ENCODE data around the gene PEX7. TPM values are rescaled to one million over a fixed set of nuclear protein-coding genes. Genes with fewer than 3 reads are reported as not detected.
A peak's percentile ranks its signal among the peaks of the same experiment; 100 is the strongest.

The PEX7 gene
- total and polyA plus RNA-seq, 2 donors from 2014 or later: 10.6 to 21.3 TPM

DNA sequence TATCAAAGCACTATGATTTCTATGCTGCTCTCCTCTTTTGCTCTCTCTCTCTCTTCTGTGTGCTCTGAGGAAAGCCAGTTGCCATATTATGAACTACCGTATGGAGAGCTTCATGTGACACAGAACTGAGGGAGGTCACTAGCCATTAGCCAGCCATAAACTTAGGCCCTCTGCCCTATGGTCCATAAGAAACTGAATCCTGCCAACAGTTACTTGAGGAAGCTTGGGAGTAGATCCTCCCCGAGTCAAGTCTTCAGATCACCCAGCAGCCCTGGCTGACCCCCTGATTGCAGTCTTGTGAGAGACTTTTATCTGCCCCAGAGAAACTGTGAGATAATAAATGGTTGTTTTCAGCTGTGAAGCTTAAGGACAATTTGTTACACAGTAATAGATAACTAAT lies 5.7 kb upstream of the PEX7 start:
- intact Hi-C loops (cut with DNase I): no loop called here
- H3K4me1 ChIP-seq (ENCODE audit: control insufficient read depth in 2 of 3, insufficient read depth in 2 of 3, low read depth in 1 of 3, low read length in 3 of 3): peaks cover 0 to 2% (median 1%) of the 10 kb centered on the region in 3 donors
- H3K9me3 ChIP-seq (ENCODE audit: control insufficient read depth in 2 of 3, insufficient read depth in 1 of 3, low read length in 3 of 3): no peaks in the 10 kb centered on the region
- no peak for FAIRE-seq
- H3K27me3 ChIP-seq (ENCODE audit: control insufficient read depth, insufficient read depth, low read length): no peaks in the 10 kb centered on the region
- DNase-seq: peak in 2 of 5 donors; percentile 14 to 20
- no peak overlapping the region for H3K9ac ChIP-seq (ENCODE audit: low read length in 3 of 3)
- H3K4me3 ChIP-seq (ENCODE audit: low read length in 3 of 3): no peak overlapping the region
- no peaks in the 10 kb centered on the region for H3K36me3 ChIP-seq (ENCODE audit: control insufficient read depth in 2 of 3, insufficient read depth in 3 of 3, low read length in 3 of 3)
- TF ChIP-seq, protein P1, sequence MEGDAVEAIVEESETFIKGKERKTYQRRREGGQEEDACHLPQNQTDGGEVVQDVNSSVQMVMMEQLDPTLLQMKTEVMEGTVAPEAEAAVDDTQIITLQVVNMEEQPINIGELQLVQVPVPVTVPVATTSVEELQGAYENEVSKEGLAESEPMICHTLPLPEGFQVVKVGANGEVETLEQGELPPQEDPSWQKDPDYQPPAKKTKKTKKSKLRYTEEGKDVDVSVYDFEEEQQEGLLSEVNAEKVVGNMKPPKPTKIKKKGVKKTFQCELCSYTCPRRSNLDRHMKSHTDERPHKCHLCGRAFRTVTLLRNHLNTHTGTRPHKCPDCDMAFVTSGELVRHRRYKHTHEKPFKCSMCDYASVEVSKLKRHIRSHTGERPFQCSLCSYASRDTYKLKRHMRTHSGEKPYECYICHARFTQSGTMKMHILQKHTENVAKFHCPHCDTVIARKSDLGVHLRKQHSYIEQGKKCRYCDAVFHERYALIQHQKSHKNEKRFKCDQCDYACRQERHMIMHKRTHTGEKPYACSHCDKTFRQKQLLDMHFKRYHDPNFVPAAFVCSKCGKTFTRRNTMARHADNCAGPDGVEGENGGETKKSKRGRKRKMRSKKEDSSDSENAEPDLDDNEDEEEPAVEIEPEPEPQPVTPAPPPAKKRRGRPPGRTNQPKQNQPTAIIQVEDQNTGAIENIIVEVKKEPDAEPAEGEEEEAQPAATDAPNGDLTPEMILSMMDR (IDR thresholded peaks at IDR 0.05; ENCODE audit: borderline replicate concordance, extremely low read depth, insufficient read depth): no peak
- H3K27ac ChIP-seq (ENCODE audit: low read depth in 2 of 2, low read length in 2 of 2): no peak overlapping the region

- H3K9ac ChIP-seq (ENCODE audit: low read length in 3 of 3): no peak overlapping the region
- no peaks in the 10 kb centered on the region for H3K27me3 ChIP-seq (ENCODE audit: control insufficient read depth, insufficient read depth, low read length)
- H3K4me1 ChIP-seq (ENCODE audit: control insufficient read depth in 2 of 3, insufficient read depth in 2 of 3, low read depth in 1 of 3, low read length in 3 of 3): peaks cover 0 to 10% (median 4%) of the 10 kb centered on the region in 3 donors
- H3K9me3 ChIP-seq (ENCODE audit: control insufficient read depth in 2 of 3, insufficient read depth in 1 of 3, low read length in 3 of 3): no peaks in the 10 kb centered on the region
- no peak overlapping the region for H3K4me3 ChIP-seq (ENCODE audit: low read length in 3 of 3)
- intact Hi-C loops (cut with DNase I): no loop called here
- no peak overlapping the region for H3K27ac ChIP-seq (ENCODE audit: low read depth in 2 of 2, low read length in 2 of 2)
- FAIRE-seq: no peak
- no peak for DNase-seq
- H3K36me3 ChIP-seq (ENCODE audit: control insufficient read depth in 2 of 3, insufficient read depth in 3 of 3, low read length in 3 of 3): no peaks in the 10 kb centered on the region
- TF ChIP-seq, protein P1 (IDR thresholded peaks at IDR 0.05; ENCODE audit: borderline replicate concordance, extremely low read depth, insufficient read depth): no peak
Measured at GRCh38 chr6:136820561-136820960, 1.8 kb upstream of the PEX7 start.

GRCh38 chr6:136822046-136822375 lies 381 bp upstream of the PEX7 start:
- peaks cover 0 to 9% (median 5%) of the 10 kb centered on the region in 3 donors for H3K36me3 ChIP-seq (ENCODE audit: control insufficient read depth in 2 of 3, insufficient read depth in 3 of 3, low read length in 3 of 3)
- no peak for FAIRE-seq
- peaks cover 0 to 10% (median 4%) of the 10 kb centered on the region in 3 donors for H3K4me1 ChIP-seq (ENCODE audit: control insufficient read depth in 2 of 3, insufficient read depth in 2 of 3, low read depth in 1 of 3, low read length in 3 of 3)
- DNase-seq: no peak
- TF ChIP-seq, protein P1 (IDR thresholded peaks at IDR 0.05; ENCODE audit: borderline replicate concordance, extremely low read depth, insufficient read depth): no peak
- peak overlapping the region; percentile 87 to 96 (median 90) for H3K4me3 ChIP-seq (ENCODE audit: low read length in 3 of 3)
- intact Hi-C loops (cut with DNase I): no loop called here
- peak overlapping the region; percentile 78 to 93 (median 88) for H3K9ac ChIP-seq (ENCODE audit: low read length in 3 of 3)
- no peaks in the 10 kb centered on the region for H3K27me3 ChIP-seq (ENCODE audit: control insufficient read depth, insufficient read depth, low read length)
- H3K27ac ChIP-seq (ENCODE audit: low read depth in 2 of 2, low read length in 2 of 2): peak overlapping the region; percentile 88 to 95
- no peaks in the 10 kb centered on the region for H3K9me3 ChIP-seq (ENCODE audit: control insufficient read depth in 2 of 3, insufficient read depth in 1 of 3, low read length in 3 of 3)

- Histone ChIP-seq H3K9me3 (ENCODE audit: control insufficient read depth in 2 of 3, insufficient read depth in 1 of 3, low read length in 3 of 3) (no peaks in the 10 kb centered on the region), H3K4me3 (ENCODE audit: low read length in 3 of 3) (peak overlapping the region; percentile 84 to 90 (median 87)), H3K27ac (ENCODE audit: low read depth in 2 of 2, low read length in 2 of 2) (peak overlapping the region; percentile 88 to 95), H3K4me1 (ENCODE audit: control insufficient read depth in 2 of 3, insufficient read depth in 2 of 3, low read depth in 1 of 3, low read length in 3 of 3) (peaks cover 0 to 10% (median 4%) of the 10 kb centered on the region in 3 donors), H3K9ac (ENCODE audit: low read length in 3 of 3) (peak overlapping the region; percentile 75 to 94 (median 78)), H3K27me3 (ENCODE audit: control insufficient read depth, insufficient read depth, low read length) (no peaks in the 10 kb centered on the region), H3K36me3 (ENCODE audit: control insufficient read depth in 2 of 3, insufficient read depth in 3 of 3, low read length in 3 of 3) (peaks cover 0 to 10% (median 5%) of the 10 kb centered on the region in 3 donors)
- FAIRE-seq (no peak), DNase-seq (peak in 2 of 5 donors; percentile 64 to 68)
- TF ChIP-seq, protein P1 (IDR thresholded peaks at IDR 0.05; ENCODE audit: borderline replicate concordance, extremely low read depth, insufficient read depth): no peak
- intact Hi-C loops (cut with DNase I): no loop called here
Measured at GRCh38 chr6:136823128-136823660, 802 bp downstream of the PEX7 start.

Measured in kidney (tissue), 14 donors.